HG02571 (cell line): Measurements from ENCODE around the gene CREBBP.

Experiments used
- ATAC-seq: cut with Tn5 transposase; IDR thresholded peaks from one replicate; pipeline ENCODE4 v1.9.1; 2021; ENCODE audit warnings: mild to moderate bottlenecking, moderate library complexity; ENCODE audit not compliant: unreplicated experiment

The CREBBP gene

DNA sequence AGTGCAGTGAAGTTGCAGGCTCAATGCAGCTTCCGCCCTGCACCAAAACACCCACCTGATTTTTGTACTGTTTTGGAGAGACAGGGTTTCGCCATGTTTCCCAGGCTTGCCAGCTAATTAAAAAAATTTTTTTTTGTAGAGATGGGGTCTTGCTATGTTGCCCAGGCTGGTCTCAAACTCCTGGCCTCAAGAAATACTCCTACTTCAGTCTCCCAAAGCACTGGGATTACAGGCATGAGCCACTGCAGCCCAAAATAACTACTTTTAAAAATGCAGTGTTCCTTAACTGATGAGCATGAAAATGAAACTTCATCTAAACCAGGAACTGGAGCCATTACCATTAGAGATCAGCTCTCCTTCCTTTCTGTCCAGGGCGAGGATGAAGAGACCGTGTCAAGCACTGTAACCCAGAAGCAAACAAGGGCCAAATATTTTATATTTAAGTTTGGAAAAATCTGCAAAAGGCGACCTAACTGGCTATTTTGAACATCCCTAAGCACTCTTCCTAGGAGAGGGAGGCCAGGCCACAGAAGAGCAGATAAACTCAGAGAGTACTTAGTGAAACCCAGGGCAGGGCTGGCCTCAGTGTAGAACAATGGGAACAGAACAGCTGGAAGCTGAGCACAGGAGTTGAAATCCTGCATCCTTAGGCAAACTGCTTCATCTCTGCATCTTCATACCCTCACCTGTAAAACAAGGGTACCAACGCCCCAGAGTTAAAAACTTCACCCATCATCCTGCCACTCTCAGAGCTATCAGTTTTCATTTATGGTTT lies 24.0 kb downstream of the CREBBP start:
- ATAC-seq = no peak

DNA sequence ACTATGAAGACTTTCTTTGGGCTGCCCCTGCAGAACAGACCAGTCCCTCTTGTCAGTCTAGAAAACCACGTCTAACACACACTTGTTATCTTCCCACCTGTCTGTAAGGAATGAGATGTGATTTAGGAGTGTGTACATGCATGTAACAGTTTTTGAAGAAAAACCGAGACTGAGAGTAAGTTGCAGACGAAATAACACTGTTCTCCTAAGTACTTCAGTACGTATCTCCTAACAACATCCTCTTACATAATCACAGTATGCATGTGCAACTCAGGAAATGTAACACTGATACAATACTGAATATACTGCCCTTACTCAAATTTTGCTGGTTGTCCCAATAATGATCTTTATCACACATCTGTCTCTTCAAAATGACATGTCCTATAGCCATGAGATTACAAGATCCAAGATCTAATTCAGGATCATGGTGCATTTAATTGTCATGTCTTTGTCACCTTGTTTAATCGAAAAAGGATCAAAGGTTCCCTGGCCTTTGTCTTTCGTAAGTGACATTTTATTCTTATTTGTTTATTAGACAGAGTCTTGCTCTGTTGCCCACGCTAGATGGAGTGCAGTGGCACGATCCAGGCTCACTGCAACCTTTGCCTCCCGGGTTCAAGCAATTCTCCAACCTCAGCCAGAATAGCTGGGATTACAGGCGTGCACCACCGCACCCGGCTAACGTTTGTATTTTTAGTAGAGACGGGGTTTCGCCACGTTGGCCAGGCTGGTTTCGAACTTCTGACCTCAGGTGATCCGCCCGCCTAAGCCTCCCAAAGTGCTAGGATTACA lies 25.6 kb downstream of the CREBBP start:
- no peak for ATAC-seq

DNA sequence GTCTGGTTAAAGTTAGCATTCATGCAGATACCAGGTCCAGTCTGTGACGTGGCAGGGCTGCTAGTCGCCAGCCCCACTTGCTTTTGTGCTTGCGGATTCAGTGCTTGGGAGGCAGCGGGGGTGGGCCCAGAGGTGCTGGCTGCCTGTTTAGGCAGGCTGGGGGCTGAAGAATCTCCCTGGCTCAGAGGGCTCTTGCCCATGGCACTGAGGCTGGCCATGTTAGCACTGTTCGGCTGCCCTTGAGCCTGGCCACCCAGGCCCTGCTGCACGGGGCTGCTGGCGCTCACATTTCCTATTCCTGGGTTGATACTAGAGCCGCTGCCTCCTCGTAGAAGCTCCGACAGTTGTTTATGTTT lies 30.0 kb downstream of the CREBBP start:
- no peak for ATAC-seq

- ATAC-seq = no peak
Observed at GRCh38 chr16:3849751-3850543, 30.6 kb downstream of the CREBBP start.

DNA sequence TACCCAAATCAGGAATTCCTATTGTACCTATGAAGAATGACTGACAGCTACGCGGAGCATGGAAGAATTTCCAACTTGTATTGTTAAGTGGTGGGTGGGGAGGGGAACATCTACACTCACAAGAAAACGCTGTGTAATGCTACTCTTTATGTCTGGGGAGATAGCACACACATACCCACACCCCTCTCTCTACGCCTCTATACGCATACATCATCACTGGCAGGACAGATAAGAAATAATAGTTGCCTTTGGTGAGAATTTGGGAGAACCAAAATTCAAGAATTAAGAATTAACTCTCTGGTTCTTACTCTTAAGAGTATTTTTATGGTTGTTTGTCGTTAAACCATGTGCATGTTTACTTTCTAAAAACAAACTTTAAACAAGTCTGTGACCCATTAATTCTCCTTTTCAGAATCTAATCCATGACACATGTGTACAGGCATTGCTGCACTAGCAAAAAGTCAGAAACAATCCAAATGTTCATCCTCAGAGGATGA lies 33.9 kb downstream of the CREBBP start:
- no peak for ATAC-seq

DNA sequence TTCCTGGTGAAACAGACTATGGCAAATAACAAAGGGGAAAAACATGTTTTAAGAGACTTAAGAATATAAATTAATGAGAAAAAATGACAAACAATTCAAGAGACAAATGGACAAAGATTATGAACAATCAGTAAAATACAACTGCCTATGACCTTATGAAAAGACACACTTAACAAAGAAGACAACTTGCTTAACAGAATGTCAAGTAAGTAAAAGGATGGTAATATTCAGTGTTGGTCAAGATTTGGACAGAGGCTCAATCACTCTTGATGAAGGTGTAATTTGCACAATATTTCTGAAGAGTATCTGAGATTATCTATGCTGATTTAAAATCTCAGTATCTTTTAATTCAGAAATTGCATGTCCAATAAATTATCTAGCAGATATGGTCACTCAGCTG lies 34.4 kb downstream of the CREBBP start:
- ATAC-seq = no peak

- ATAC-seq = no peak
Observed at GRCh38 chr16:3842994-3843393, 37.5 kb downstream of the CREBBP start.

- no peak for ATAC-seq
Observed at GRCh38 chr16:3841729-3842508, 38.6 kb downstream of the CREBBP start.

GRCh38 chr16:3839402-3840184 lies 40.9 kb downstream of the CREBBP start:
- ATAC-seq = no peak

- ATAC-seq = no peak
Observed at GRCh38 chr16:3838600-3839401, 41.7 kb downstream of the CREBBP start.

- ATAC-seq = no peak
Observed at GRCh38 chr16:3837851-3838586, 42.5 kb downstream of the CREBBP start.

DNA sequence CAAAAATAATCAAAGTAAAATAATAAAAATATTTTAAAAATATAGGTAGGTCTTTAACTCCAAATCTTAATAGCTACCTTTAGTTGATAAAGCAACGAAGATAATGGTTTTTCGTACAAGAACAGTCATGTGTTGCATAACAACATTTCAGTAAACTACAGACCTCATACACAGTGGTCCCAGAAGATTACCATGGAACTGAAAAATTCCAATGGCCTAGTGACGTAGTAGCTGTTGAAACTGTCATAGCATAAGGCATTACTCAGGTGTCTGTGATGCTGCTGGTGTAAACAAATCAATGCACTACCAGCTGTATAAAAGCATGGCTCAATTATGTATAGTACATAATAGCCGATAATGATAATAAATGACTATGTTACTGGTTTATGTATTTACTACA lies 43.9 kb downstream of the CREBBP start:
- no peak for ATAC-seq

DNA sequence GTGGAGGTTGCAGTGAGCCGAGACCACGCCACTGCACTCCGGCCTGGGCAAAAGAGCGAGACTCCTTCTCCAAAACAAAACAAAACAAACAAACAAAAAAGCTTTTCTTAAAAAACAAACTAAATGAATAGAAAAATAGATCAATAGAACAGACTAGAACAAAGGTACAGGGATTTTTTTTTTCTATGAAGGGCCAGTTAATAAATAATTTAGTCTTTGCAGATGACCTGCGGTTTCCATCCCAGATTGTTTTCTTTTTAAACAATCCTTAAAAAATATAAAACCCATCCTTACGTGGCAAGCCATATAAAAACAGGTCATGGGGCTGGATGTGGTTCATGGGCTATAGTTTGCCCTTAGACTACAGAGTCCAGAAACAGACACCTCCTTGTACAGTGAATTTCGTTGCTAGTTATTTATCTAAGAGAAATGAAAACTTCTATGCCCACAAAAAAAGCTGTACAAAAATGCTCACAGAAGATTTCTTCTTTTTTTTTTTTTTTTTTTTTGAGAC lies 45.4 kb downstream of the CREBBP start:
- no peak for ATAC-seq

- ATAC-seq = no peak
Observed at GRCh38 chr16:3832668-3833067, 47.8 kb downstream of the CREBBP start.

DNA sequence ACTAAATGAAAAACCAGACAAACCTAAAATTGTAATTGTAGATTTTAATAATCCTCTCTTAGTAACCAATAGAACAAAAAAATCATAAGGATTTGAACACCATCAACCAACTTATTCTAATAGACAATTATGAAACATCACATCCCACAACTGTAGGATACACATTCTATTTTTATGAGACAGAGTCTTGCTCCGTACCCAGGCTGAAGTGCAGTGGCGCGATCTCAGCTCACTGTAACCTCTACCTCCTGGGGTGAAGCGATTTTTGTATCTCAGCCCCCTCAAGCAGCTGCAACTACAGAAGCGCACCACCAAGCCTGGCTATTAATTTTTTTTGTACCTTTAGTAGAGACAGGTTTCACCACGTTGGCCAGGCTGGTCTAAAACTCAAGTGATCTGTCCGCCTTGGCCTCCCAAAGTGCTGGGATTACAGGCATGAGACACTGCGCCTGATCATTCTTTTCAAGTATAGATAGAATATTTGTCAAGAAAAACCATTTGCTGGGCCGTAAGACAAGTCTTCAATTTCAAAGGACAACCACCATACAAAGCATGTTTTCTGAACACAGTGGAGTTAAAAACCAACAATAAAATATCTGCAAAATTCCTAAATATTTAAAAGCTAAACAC lies 49.8 kb downstream of the CREBBP start:
- no peak for ATAC-seq

- ATAC-seq = no peak
Observed at GRCh38 chr16:3829631-3830536, 50.6 kb downstream of the CREBBP start.

GRCh38 chr16:3825940-3826339 lies 54.6 kb downstream of the CREBBP start:
- ATAC-seq = no peak
